Activated CD4-positive, alpha-beta T cell treated with anti-CD3 and anti-CD28 coated beads, Interleukin-2, Interleukin-6, amounts not matched to agents 100 ng/mL and 50 ng/mL, durations not matched to agents 16 hours and 8 hours (primary cell): Measurements from ENCODE around the gene SCAPER.

Experiments
- DNase-seq: peaks from one replicate; pipeline ENCODE4 v3.0.0-alpha.2; 2020

Gene SCAPER

GRCh38 chr15:76391847-76392246 lies 513.3 kb downstream of the SCAPER start:
- no peak for DNase-seq

GRCh38 chr15:76391309-76391708 lies 513.8 kb downstream of the SCAPER start:
- DNase-seq, result no peak

DNA sequence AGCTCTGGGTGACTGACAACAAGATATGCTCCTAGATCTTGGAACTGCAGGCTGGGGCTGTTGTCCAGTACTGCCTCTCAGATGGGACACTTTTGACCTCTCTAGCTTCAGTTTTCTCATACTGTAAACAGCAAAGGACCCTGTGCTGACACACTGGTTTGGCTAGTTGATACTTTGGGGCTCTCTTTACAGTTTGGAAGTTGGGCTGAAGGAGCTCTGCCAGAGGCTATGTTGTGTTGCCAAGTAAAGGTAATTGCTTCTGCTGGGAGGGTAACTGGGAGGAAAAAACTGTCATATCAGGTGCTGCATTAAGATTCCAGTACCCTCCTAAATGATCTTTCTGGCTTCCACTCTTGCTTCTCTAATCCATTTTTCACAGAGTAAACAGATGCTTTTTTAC lies 514.6 kb downstream of the SCAPER start:
- DNase-seq, result no peak

GRCh38 chr15:76386926-76387325 lies 518.2 kb downstream of the SCAPER start:
- DNase-seq, result no peak

- no peak for DNase-seq
Measured at GRCh38 chr15:76386178-76386577, 519.0 kb downstream of the SCAPER start.

- DNase-seq, result no peak
Measured at GRCh38 chr15:76384409-76384808, 520.7 kb downstream of the SCAPER start.

GRCh38 chr15:76382987-76383728 lies 522.0 kb downstream of the SCAPER start:
- peak; percentile 19 for DNase-seq

DNA sequence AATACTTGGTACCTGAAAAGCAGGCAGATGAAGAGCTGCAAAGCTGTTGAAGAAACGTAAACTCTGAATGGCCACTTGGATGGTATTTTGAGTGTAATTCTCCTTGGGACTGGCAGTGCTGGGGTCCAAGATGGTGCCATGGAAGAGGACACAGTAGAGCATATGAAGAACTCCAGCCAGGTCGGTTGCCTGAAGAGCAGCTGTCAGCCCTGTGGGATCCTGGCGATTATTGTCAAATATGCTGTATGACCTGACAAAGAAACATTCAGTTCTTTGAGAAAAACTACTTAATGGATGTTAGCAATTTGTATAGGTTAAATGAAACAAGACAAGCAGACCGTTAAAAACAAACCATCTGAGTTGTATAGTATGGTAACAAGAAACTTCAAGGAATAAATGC lies 523.8 kb downstream of the SCAPER start:
- no peak for DNase-seq

DNA sequence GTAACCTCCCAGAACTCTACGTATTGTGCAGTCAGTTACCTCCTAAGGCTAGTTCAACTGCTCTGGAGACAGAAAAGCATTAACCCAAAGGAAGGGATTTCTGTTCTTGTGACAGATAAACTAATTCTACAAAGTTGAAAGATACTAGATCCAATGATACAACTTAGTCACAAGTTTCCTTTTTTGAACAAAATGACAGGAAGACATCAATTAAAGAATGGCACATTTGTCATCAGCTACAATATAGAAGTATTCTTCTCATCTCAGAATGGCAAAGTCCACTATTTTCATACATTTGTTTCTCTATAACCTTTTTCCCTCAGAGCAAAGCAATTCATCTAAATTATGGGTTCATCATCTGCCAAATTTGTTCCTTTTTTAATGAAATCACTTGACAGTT lies 524.9 kb downstream of the SCAPER start:
- DNase-seq, result no peak

- no peak for DNase-seq
Measured at GRCh38 chr15:76378691-76379090, 526.4 kb downstream of the SCAPER start.

DNA sequence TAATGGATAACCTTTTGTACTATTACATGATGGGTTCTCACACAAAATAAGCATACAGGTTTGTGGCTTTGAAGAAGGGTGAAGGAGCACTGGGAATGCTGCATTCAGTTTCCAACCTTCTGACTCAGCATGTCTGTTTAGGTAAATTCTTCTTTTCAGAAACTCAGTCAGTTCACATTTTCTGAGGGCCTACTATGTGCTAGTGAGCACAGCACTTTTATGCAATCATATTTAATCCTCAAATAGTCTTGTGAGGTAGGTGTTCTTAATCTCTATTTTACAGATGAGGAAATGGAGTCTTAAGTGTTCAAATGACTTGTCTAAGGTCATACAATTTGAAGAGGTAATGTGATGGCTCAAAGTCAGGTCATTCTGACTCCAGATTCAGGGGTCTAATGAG lies 527.4 kb downstream of the SCAPER start:
- DNase-seq, result no peak

GRCh38 chr15:76377217-76377616 lies 527.9 kb downstream of the SCAPER start:
- no peak for DNase-seq

DNA sequence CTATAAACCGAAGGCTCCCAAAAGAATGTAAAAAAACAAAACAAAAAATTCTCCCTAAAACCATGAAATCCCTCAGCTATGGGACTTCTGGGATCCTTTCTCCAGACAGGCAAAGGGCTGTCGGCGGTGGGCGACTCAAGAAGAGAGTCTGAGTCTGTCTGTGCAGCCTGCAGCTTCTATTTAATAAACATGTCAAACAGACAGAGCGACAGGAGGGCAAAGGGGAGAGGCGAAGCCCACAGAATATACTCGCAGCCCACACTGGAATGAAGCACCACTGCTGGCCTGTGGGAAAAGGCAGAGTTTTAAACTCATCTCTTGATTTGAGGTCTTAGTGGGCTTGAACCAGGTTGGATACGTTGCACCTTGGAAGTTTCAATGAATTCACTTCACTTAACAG lies 528.3 kb downstream of the SCAPER start:
- no peak for DNase-seq

GRCh38 chr15:76376029-76376428 lies 529.1 kb downstream of the SCAPER start:
- DNase-seq, result no peak

- no peak for DNase-seq
Measured at GRCh38 chr15:76368122-76368621, 537.0 kb downstream of the SCAPER start.

- DNase-seq, result no peak
Measured at GRCh38 chr15:76366714-76367113, 538.4 kb downstream of the SCAPER start.

DNA sequence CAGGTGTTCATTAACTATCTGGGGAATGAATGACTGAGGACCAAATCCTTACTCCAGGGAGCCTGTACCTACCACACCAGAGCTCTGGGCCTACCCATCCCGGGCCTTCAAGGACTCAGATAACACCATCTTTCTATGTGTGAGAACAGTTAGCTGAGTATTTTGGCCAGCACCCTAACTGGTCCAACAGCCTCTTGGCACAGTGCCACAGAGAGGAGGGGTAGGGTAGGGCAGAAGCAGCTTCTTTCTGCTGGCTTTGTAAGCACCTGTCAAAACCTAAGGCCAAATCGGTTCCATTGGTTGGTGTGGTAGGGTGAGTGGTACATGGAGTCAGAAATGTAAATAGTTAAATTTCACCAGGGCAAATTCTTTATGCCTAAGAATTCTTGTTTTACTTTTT lies 541.9 kb downstream of the SCAPER start:
- no peak for DNase-seq

DNA sequence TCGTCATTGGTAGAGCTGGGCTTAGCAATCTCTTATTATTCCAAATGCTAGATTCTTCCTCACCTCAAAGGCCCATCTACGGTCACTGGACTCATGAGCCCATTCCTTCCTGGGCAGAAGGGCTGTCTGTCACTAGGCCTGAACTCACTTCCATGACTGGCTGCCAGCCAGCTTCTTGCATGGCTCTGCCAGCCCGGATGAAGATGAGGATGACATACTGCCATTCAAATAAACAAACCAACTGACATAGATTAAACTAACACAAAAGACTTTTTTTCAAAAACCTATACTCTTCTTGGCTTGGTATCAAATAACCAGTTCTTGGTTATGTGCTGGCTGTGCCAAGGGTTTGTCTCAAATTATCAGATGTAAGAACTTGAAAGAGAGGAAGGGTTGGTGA lies 544.7 kb downstream of the SCAPER start:
- no peak for DNase-seq

- DNase-seq, result no peak
Measured at GRCh38 chr15:76359152-76359551, 546.0 kb downstream of the SCAPER start.

- DNase-seq, result no peak
Measured at GRCh38 chr15:76358453-76358852, 546.7 kb downstream of the SCAPER start.

DNA sequence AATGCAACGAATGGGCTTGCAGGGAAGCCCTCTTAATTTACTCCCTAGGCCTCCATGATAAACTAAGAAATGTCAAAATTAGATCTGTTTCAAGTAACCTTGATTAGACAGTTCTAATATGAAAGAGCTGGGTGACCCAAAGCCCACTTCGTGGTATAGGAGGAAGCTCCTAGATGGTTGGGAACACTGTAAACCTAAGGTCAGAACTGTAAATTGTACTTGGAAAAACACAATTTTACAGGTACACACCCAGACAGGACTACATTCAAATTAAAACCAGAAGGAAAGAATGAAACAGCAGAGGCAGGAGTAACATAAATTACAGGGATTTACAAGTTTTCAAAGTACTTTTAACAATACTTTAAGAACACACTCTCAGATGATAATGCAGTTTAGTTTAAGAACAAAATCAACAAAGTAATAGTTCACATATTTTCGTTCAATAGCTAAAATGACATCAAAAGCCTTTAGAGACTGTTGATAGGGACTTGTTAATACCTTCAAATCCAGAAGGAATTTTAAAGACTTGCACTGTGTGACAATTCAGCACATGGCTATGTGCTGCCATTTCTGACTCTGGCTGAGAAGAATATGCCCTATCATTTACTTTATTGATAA lies 550.2 kb downstream of the SCAPER start:
- no peak for DNase-seq

DNA sequence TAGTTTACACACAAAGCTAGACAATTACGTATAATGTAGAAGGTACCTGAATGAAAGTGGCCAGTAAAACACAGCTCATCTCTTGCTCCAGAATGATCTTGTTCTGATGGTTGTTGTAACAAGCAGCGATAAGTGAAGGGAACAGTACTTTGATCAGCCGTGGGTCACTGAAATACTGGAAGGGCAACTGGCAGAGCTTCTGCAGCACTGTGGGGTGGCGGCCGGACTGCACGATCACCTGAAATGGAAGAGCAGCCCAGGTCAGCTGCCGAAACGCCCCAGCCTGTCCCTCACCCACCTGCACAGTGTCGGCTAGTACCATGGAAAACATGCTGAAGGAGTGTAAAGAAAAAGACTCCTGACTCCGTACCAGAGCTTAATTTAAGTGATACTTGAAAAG lies 551.2 kb downstream of the SCAPER start:
- DNase-seq, result no peak

DNA sequence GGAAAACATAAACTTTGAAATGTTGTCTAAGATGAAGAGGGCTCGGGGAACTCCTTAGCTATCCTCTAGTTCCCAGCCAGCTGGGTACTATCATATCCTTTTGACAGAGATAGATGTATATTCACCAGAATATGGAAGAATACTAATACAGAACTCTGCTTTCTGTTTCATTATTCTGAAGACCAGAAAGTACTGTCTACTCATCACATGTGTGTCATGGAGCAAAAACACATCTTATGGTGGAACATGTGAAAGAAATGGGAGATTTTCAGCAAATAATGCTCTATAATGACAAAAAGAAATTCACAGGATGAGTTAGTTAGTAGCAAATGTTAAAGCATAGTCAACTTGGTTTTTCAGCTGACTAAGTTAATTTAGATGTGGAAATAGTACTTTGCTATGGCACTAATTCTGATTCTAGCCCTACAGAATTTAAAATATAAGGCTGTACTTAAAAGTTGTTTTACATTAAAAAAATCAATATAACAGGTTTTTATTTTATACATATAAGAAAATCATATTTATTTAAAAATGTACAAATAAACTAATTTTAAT lies 552.0 kb downstream of the SCAPER start:
- no peak for DNase-seq

GRCh38 chr15:76349301-76350070 lies 555.7 kb downstream of the SCAPER start:
- no peak for DNase-seq
